NCI-H2196 (cell line): Measurements from ENCODE around the gene OPA3.

ENCODE experiments used
- DNase-seq: peaks from one replicate; lab custom pipeline; 2025; ENCODE audit not compliant: unreplicated experiment; lab: John Stamatoyannopoulos, UW

The OPA3 gene

DNA sequence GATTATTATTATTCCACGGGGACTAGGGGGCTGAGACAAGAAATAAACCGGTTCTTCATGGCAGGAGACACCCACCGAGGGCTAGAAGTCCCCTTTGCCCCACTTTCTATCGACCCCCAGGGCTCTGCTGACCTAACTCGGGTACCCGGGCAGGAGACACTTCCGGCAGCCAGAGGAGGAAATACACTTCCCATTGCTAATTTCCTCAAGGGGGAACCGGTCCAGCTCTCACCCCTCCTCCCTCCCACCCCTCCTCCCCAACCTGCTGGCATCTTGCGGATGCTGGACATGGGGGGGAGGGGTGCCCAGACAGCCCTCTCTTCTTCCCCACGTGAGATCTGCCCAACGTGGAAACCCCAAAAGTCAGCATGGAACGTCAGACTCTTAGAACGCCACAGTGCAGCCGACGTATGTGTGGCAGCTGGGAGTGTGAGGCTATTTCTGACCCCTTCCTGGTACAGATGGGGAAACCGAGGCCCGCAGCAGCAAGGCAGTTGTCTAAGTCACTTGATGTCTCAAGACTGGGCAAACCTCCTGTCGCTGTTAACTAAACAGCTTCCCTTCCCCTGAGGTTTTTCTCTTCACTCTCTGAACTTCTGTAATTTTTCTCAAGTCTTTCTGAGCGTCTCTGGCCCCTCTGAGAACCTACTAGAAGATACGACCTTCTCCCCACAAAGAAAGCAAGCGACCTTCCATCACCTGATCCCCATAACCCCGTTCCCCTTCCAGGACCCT, 13.8 kb upstream of the OPA3 start:
- no peak for DNase-seq

GRCh38 chr19:45597425-45598111, 13.0 kb upstream of the OPA3 start:
- DNase-seq = no peak

- no peak for DNase-seq
Observed at GRCh38 chr19:45595814-45596213, 11.2 kb upstream of the OPA3 start.

DNA sequence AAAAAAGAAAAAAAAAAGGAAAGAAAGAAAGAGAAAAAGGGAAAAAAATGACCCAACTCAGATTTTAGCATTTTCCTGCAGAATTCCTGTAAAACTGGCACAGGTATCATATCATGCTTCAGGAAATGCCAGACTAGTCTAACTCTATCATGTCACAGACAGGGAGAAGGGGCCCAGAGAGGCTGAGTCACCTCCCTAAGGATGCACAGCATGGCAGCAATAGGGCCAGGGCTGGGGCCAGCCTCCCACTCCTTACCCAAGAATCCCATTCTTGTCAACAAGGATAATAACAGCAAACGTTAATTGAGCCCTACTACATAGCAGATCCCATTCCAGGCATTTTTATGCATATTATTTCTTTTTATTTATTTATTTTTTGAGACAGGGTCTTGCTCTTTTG, 8.9 kb upstream of the OPA3 start:
- DNase-seq = no peak

- no peak for DNase-seq
Observed at GRCh38 chr19:45592366-45592765, 7.8 kb upstream of the OPA3 start.

GRCh38 chr19:45591638-45592005, 7.0 kb upstream of the OPA3 start:
- no peak for DNase-seq

- no peak for DNase-seq
Observed at GRCh38 chr19:45591004-45591637, 6.5 kb upstream of the OPA3 start.

DNA sequence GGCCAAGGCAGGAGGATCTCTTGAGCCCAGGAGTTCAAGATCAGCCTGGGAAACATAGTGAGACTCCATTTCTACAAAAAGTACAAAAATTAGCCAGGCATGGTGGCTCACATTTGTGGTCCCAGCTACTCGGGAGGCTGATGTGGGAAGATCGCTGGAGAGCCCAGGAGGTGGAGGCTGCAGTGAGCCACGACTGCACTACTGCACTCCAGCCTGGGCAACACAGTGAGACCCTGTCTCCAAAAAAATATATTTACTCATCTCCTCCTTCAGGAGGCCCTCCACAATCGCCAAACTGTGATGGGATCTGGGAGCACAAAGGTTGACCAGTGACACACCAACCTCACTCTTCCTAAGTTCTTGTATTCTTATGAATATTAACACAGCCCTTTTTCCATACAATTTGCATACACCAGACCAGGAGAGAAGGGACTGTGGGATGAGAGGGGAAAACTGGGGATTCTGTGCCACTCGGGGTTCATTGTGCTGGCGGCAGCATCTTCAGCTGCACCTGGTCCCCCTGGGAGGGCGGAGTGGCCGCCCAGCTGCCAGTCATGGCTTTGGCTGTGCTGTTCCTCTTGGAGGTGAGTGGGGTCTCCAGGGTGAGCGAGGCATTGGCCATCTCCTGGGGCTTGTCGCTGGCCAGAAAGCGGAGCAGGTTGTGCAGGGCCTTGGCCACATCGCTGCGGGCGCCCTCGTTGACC, 5.8 kb upstream of the OPA3 start:
- DNase-seq = no peak

- no peak for DNase-seq
Observed at GRCh38 chr19:45589768-45590167, 5.2 kb upstream of the OPA3 start.

GRCh38 chr19:45587873-45588272, 3.3 kb upstream of the OPA3 start:
- DNase-seq = no peak

DNA sequence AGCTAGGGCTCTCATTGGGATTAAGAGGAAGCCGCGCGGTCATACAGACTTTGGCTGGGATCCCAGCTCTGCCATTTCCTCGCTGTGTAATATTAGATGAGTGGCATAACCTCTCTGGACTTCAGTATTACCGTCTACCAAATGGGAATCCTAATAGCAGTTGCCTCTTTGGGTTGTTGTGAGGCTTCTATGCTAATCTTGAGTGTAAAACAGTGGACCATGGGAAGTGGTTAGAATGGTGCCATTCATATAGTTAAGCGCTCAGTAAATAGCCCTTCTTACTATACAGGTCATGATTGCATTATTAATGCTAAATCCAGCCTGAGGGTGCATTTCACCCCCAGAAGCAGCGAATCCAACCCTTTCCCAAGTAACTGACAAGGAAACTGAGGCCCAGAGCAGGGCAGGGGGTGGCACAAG, 566 bp upstream of the OPA3 start:
- no peak for DNase-seq

DNA sequence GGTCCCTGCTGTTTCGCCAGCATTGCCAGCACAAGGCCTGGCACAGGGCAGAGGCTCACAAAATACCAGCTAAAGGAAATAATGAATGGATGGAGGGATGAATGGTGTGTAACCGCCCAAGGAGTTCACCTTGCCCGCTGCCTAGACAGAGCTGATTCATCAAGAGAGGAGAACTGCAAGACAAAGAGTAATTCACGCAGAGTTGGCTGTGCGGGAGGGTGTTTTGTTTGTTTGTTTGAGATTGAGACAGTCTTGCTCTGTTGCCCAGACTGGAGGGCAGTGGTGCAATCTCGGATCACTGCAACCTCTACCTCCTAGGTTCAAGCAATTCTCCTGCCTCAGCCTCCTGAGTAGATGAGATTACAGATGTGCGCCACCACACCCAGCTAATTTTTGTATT, 3.0 kb downstream of the OPA3 start:
- no peak for DNase-seq

DNA sequence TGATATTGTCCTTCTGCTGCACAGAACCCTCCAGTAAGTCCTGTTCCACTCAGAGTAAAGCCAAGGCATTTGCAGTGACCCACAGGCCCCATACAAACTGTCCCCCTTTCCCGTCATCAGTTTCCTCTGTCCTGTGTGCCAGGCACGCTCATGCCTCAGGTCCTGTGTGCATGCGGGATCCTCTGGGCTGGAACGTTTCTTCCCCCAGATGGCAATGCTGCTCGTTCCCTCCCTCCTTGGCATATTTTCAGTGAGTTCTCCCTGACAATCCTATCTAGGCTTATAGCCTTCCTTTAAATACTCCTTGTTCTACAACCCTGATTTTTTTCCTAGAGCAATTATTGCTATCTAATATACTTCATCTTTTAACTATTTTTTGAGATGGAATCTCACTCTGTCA, 5.7 kb downstream of the OPA3 start:
- no peak for DNase-seq

DNA sequence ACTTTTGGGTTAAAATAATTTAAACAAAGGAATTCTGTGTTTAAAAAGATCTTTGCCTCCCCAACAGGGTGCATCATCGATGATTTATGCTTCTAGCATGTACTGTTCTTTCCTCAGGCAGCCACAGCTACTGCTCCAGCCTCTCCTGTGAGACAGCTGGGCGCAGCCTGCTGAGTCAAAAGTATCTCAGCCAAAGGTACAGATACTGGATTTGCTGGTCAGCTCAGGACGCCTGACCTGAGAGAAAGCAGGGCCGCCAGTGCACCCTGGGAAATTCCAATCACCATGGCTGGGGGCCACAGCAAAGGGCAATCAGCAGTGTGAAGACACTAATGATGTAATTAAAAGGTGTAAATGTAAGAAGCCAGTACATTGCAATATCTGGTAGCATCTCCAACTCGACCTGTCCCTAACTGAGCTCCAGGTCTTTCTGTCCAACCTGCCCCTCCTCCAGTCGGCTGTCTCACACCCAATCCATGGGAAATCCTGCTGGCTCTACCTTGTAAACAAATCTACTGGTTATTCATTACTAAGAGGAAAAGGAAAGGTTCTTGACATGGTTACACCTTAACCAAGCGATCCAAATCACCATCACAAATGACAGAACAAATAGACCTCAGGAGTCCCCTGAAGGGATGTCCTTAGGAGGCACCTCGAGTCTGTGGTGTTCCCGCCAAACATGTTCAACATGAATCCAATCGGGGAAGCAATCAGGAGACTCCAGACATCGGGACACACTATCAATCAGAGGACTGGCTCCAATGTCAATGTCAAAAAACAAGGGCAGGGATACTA, 7.3 kb downstream of the OPA3 start:
- no peak for DNase-seq

DNA sequence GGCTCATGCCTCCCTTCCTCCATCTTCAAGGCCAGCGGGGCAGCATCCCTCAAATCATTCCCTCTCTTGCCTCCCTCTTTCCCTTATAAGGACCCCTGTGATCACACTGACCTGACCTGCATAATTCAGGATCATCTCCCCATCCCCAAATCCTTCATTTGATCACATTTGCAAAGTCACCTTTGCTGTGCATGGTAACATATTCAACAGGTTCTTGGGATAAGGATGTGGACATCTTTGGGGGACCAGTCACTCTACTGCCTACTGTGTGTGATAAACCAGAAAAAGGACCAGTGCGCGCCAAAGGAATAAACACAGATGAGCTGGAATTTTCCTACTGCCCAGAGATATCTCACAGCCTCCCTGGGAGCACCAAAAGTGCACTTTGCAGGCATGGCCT, 7.9 kb downstream of the OPA3 start:
- no peak for DNase-seq

DNA sequence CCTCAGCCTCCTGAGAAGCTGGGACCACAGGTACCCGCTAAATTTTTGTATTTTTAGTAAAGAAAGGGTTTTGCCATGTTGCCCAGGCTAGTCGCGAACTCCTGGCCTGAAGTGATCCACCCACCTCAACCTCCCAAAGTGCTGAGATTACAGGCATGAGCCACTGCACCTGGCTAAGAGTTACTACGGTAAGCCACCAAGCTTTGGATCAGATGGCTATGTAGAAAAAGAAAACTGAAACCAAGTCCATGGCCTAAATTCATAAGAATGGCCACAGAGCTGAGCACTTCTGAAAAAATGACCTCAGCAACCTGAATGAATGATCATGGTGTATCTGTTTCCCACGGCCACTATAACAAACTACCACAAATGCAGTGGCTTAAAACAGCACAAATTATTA, 9.4 kb downstream of the OPA3 start:
- DNase-seq = no peak

DNA sequence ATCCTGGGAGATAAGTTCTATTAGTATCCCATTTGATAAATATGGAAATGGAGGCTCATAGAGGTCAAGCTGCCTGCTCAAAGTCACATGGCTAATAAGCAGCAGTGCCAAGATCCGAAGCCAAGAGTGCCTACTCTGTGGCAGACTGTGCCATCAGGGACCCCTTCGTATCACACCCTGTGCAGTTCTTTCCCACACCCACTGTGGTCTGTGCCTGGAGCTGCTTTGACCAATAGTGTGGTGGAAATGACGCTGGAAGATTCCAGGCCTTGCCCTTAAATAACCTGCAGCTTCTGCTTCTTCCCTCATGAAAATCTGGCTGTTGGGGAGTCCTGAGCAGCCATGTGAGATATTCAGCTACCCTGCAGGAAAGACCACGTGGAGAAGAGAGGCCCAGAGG, 10.1 kb downstream of the OPA3 start:
- no peak for DNase-seq

- no peak for DNase-seq
Observed at GRCh38 chr19:45571457-45572220, 13.0 kb downstream of the OPA3 start.

GRCh38 chr19:45569619-45570421, 14.8 kb downstream of the OPA3 start:
- peak; percentile 32 for DNase-seq
